CD14-positive monocyte (primary cell): ENCODE results near the gene ATF6B. TPM values are rescaled to one million over a fixed set of nuclear protein-coding genes. Genes with fewer than 3 reads are reported as not detected.

Experiments
- DNase-seq, 3 donors: peaks; one replicate each; pipeline ENCODE4 v3.0.0-alpha.2; 2011 to 2022
- H2AFZ ChIP-seq: 2 replicates; pipeline ENCODE4 v1.6.0; 2012; ENCODE audit warnings: mild to moderate bottlenecking, low read depth, low read length, inconsistent platforms; ENCODE audit not compliant: insufficient read depth, poor library complexity, severe bottlenecking
- H3K27ac ChIP-seq, 2 donors: 1 replicate in 1 of 2; 2 replicates in 1 of 2; pipeline ENCODE4 v1.5.1; 2012 to 2013; ENCODE audit warnings: low read length in 2 of 2, control low read depth in 1 of 2, inconsistent platforms in 1 of 2, low read depth in 1 of 2, mild to moderate bottlenecking in 1 of 2
- H3K27me3 ChIP-seq, 2 donors: one replicate each; pipeline versions ENCODE4 v1.6.0 to v1.6.1; 2011 to 2013; ENCODE audit warnings: low read length in 2 of 2; ENCODE audit not compliant: control insufficient read depth in 2 of 2, insufficient read depth in 2 of 2
- H3K36me3 ChIP-seq, 2 donors: replicated peaks in 1 of 2; 1 replicate in 1 of 2; 2 replicates in 1 of 2; pipeline versions ENCODE4 v1.5.1 to v1.6.1; 2012 to 2013; ENCODE audit warnings: low read length in 2 of 2, control low read depth in 1 of 2, inconsistent platforms in 1 of 2, mild to moderate bottlenecking in 1 of 2; ENCODE audit not compliant: insufficient read depth in 2 of 2, control insufficient read depth in 1 of 2
- H3K4me1 ChIP-seq, 2 donors: 1 replicate in 1 of 2; 2 replicates in 1 of 2; pipeline versions ENCODE4 v1.5.1 to v1.6.1; 2012 to 2013; ENCODE audit warnings: low read length in 2 of 2, control low read depth in 1 of 2, inconsistent platforms in 1 of 2, mild to moderate bottlenecking in 1 of 2, moderate library complexity in 1 of 2; ENCODE audit not compliant: insufficient read depth in 2 of 2, control insufficient read depth in 1 of 2
- H3K4me2 ChIP-seq: replicated peaks from 2 replicates; pipeline ENCODE3; 2012; ENCODE audit warnings: low read length, moderate library complexity, mild to moderate bottlenecking; ENCODE audit not compliant: poor library complexity, severe bottlenecking; ENCODE audit errors: extremely low read depth
- H3K4me3 ChIP-seq, 3 experiments: fragments of 200-600 bp in 1 of 3; sonication (generic) in 1 of 3; replicated peaks in 1 of 3; 1 replicate in 2 of 3; 2 replicates in 1 of 3; pipeline ENCODE4 v1.5.1; 2011 to 2013; ENCODE audit warnings: low read length in 3 of 3, mild to moderate bottlenecking in 3 of 3, control low read depth in 2 of 3, low read depth in 2 of 3, inconsistent platforms in 1 of 3, moderate library complexity in 1 of 3
- H3K79me2 ChIP-seq: 2 replicates; pipeline ENCODE4 v1.6.0; 2012; ENCODE audit warnings: mild to moderate bottlenecking, control low read depth, inconsistent platforms, low read length, moderate library complexity; ENCODE audit not compliant: insufficient read depth
- H3K9ac ChIP-seq: 2 replicates; pipeline ENCODE4 v1.6.0; 2017; ENCODE audit warnings: low read length, mild to moderate bottlenecking; ENCODE audit not compliant: insufficient read depth, poor library complexity, severe bottlenecking
- H3K9me3 ChIP-seq, 2 donors: replicated peaks in 1 of 2; 1 replicate in 1 of 2; 2 replicates in 1 of 2; pipeline versions ENCODE4 v1.5.1 to v1.6.1; 2012 to 2013; ENCODE audit warnings: low read length in 2 of 2, control low read depth in 1 of 2; ENCODE audit not compliant: control insufficient read depth in 1 of 2, insufficient read depth in 1 of 2
- H4K20me1 ChIP-seq: 2 replicates; pipeline ENCODE4 v1.6.0; 2012; ENCODE audit warnings: mild to moderate bottlenecking, low read length, control low read depth, moderate library complexity; ENCODE audit not compliant: insufficient read depth
- H3K27ac Mint-ChIP-seq, 7 donors: one replicate each; pipeline ENCODE4 v1.8.0; 2020; ENCODE audit warnings: mild to moderate bottlenecking in 7 of 7, mixed read lengths in 7 of 7, moderate library complexity in 6 of 7, inconsistent platforms in 2 of 7
- H3K27me3 Mint-ChIP-seq, 3 donors: one replicate each; pipeline ENCODE4 v1.8.0; 2021 to 2022; ENCODE audit warnings: low read depth in 3 of 3, mild to moderate bottlenecking in 3 of 3, mixed read lengths in 3 of 3, moderate library complexity in 3 of 3, inconsistent platforms in 1 of 3
- H3K36me3 Mint-ChIP-seq, 2 donors: one replicate each; pipeline ENCODE4 v1.8.0; 2020; ENCODE audit warnings: mixed read lengths in 2 of 2, inconsistent platforms in 1 of 2, mild to moderate bottlenecking in 1 of 2
- H3K4me1 Mint-ChIP-seq: one replicate; pipeline ENCODE4 v1.8.0; 2020; ENCODE audit warnings: mild to moderate bottlenecking, mixed read lengths
- H3K4me3 Mint-ChIP-seq, 2 donors: one replicate each; pipeline ENCODE4 v1.8.0; 2020; ENCODE audit warnings: mild to moderate bottlenecking in 2 of 2, mixed read lengths in 2 of 2, moderate library complexity in 1 of 2
- H3K9me3 Mint-ChIP-seq, 7 donors: one replicate each; pipeline ENCODE4 v1.8.0; 2020 to 2022; ENCODE audit warnings: mixed read lengths in 7 of 7, mild to moderate bottlenecking in 6 of 7, moderate library complexity in 6 of 7, inconsistent platforms in 2 of 7
- CTCF ChIP-seq: fragments of 200-600 bp; IDR thresholded peaks from one replicate; pipeline ENCODE4 v1.8.0; 2022; ENCODE audit warnings: antibody characterized with exemption, mild to moderate bottlenecking
- WGBS: methylation state at CpG from one replicate; pipeline ENCODE4 v1.1.5; 2013; ENCODE audit warnings: missing lambda C conversion rate; ENCODE audit not compliant: insufficient coverage; 5-methylcytosine and 5-hydroxymethylcytosine counted together
- intact Hi-C, 2 donors: fragments of 100-400 bp; cut with micrococcal nuclease; formaldehyde crosslinking; loops; one replicate each; pipeline versions ENCODE4 v1.15.0 to v1.15.1; 2023
- polyA plus RNA-seq, 3 donors: library from polyadenylated mRNA; depleted of rRNA in 1 of 3; unstranded in 2 of 3; stranded (reverse) in 1 of 3; fragments of 300-500 nt in 2 of 3; fragments of >200 nt in 1 of 3; fragmentation: Illumina TruSeq in 2 of 3; gene quantifications; 1 replicate in 2 of 3; 2 replicates in 1 of 3; pipeline ENCODE4 v1.2.3, GENCODE V29; 2012 to 2021

Gene ATF6B
- polyA plus RNA-seq, 3 donors = 15.7 to 147 (median 17.8) TPM

GRCh38 chr6:32108094-32108627 is 19.9 kb downstream of the ATF6B start:
- H3K79me2 ChIP-seq = no peaks in the 10 kb centered on the region
- H3K4me3 Mint-ChIP-seq = no peak overlapping the region
- no peak for TF ChIP-seq CTCF
- DNase-seq = no peak
- H3K9me3 Mint-ChIP-seq = peaks cover 0 to 2% (median 1%) of the 10 kb centered on the region in 7 donors
- peaks cover 24 to 56% (median 42%) of the 10 kb centered on the region in 3 donors for H3K27me3 Mint-ChIP-seq
- H3K27me3 ChIP-seq = peaks cover 3 to 21% of the 10 kb centered on the region in 2 donors
- H3K27ac ChIP-seq = no peak overlapping the region
- H3K4me1 ChIP-seq = no peaks in the 10 kb centered on the region
- H3K4me3 ChIP-seq = no peak overlapping the region
- H3K9me3 ChIP-seq = no peaks in the 10 kb centered on the region
- H3K4me2 ChIP-seq = no peak overlapping the region
- H2AFZ ChIP-seq = no peak overlapping the region
- no peak overlapping the region for H3K27ac Mint-ChIP-seq
- WGBS = 6% methylated on average over 12 of the region's 15 CpGs
- peaks cover 0 to 10% of the 10 kb centered on the region in 2 donors for H3K36me3 ChIP-seq
- H4K20me1 ChIP-seq = no peaks in the 10 kb centered on the region
- H3K9ac ChIP-seq = no peak overlapping the region
- peaks cover 10 to 20% of the 10 kb centered on the region in 2 donors for H3K36me3 Mint-ChIP-seq
- H3K4me1 Mint-ChIP-seq = peaks cover 8% of the 10 kb centered on the region
- intact Hi-C loops = no loop called here

- peaks cover 28 to 57% (median 42%) of the 10 kb centered on the region in 3 donors for H3K27me3 Mint-ChIP-seq
- no peaks in the 10 kb centered on the region for H3K9me3 ChIP-seq
- peaks cover 8% of the 10 kb centered on the region for H3K4me1 Mint-ChIP-seq
- peaks cover 3 to 21% of the 10 kb centered on the region in 2 donors for H3K27me3 ChIP-seq
- no peak overlapping the region for H3K9ac ChIP-seq
- peaks cover 10 to 17% of the 10 kb centered on the region in 2 donors for H3K36me3 Mint-ChIP-seq
- no peak overlapping the region for H3K27ac ChIP-seq
- peak overlapping the region in 1 of 2 donors; percentile 37 for H3K4me3 Mint-ChIP-seq
- TF ChIP-seq CTCF = no peak
- no peak overlapping the region for H3K4me3 ChIP-seq
- intact Hi-C loops = no loop called here
- H3K4me1 ChIP-seq = no peaks in the 10 kb centered on the region
- H3K9me3 Mint-ChIP-seq = peaks cover 0 to 2% (median 1%) of the 10 kb centered on the region in 7 donors
- no peak overlapping the region for H3K4me2 ChIP-seq
- no peak for DNase-seq
- no peak overlapping the region for H2AFZ ChIP-seq
- no peaks in the 10 kb centered on the region for H3K79me2 ChIP-seq
- no peak overlapping the region for H3K27ac Mint-ChIP-seq
- no CpG with 5 or more reads among the region's 1 CpG for WGBS
- H3K36me3 ChIP-seq = peaks cover 0 to 8% of the 10 kb centered on the region in 2 donors
- H4K20me1 ChIP-seq = no peaks in the 10 kb centered on the region
Observed at GRCh38 chr6:32107406-32107805, 20.6 kb downstream of the ATF6B start.
